Hippocampal formation (tissue), 2 donors: Measurements from ENCODE around the gene PPM1H.
A peak's percentile ranks its signal among the peaks of the same experiment; 100 is the strongest.

Experiments used
- DNase-seq, 2 donors: peaks; one replicate each; lab custom pipeline; 2025; lab: John Stamatoyannopoulos, UW

The PPM1H gene

GRCh38 chr12:62653304-62653703 is 281.6 kb downstream of the PPM1H start:
- no peak for DNase-seq

- no peak for DNase-seq
Observed at GRCh38 chr12:62651138-62651537, 283.8 kb downstream of the PPM1H start.

GRCh38 chr12:62649412-62650138 is 285.4 kb downstream of the PPM1H start:
- no peak for DNase-seq

- peak in 1 of 2 donors; percentile 33 for DNase-seq
Observed at GRCh38 chr12:62647586-62647985, 287.4 kb downstream of the PPM1H start.

GRCh38 chr12:62646566-62646965 is 288.4 kb downstream of the PPM1H start:
- no peak for DNase-seq

GRCh38 chr12:62643486-62643885 is 291.5 kb downstream of the PPM1H start:
- no peak for DNase-seq

- no peak for DNase-seq
Observed at GRCh38 chr12:62642486-62642885, 292.5 kb downstream of the PPM1H start.

GRCh38 chr12:62640910-62641448 is 294.0 kb downstream of the PPM1H start:
- no peak for DNase-seq

- DNase-seq = no peak
Observed at GRCh38 chr12:62637679-62638078, 297.3 kb downstream of the PPM1H start.

- no peak for DNase-seq
Observed at GRCh38 chr12:62635649-62636048, 299.3 kb downstream of the PPM1H start.

GRCh38 chr12:62632411-62632918 is 302.5 kb downstream of the PPM1H start:
- DNase-seq = peak in 1 of 2 donors; percentile 46

GRCh38 chr12:62631471-62632410 is 303.2 kb downstream of the PPM1H start:
- peak; percentile 44 to 67 for DNase-seq

- DNase-seq = no peak
Observed at GRCh38 chr12:62629971-62630739, 304.8 kb downstream of the PPM1H start.

- no peak for DNase-seq
Observed at GRCh38 chr12:62629413-62629812, 305.5 kb downstream of the PPM1H start.

- DNase-seq = no peak
Observed at GRCh38 chr12:62627181-62627580, 307.8 kb downstream of the PPM1H start.

GRCh38 chr12:62625228-62625627 is 309.7 kb downstream of the PPM1H start:
- DNase-seq = no peak

- no peak for DNase-seq
Observed at GRCh38 chr12:62622177-62622576, 312.8 kb downstream of the PPM1H start.

- no peak for DNase-seq
Observed at GRCh38 chr12:62621101-62621638, 313.8 kb downstream of the PPM1H start.

GRCh38 chr12:62618930-62619329 is 316.0 kb downstream of the PPM1H start:
- DNase-seq = no peak

GRCh38 chr12:62618319-62618718 is 316.6 kb downstream of the PPM1H start:
- DNase-seq = no peak

- DNase-seq = no peak
Observed at GRCh38 chr12:62613081-62613480, 321.9 kb downstream of the PPM1H start.
